ENCODE measurements around the gene FAR2. TPM values are rescaled to one million over a fixed set of nuclear protein-coding genes. Genes with fewer than 3 reads are reported as not detected.

The FAR2 gene
- total RNA-seq, 3 donors from 2014 or later, result 8.2 to 18.2 (median 9.8) TPM

DNA sequence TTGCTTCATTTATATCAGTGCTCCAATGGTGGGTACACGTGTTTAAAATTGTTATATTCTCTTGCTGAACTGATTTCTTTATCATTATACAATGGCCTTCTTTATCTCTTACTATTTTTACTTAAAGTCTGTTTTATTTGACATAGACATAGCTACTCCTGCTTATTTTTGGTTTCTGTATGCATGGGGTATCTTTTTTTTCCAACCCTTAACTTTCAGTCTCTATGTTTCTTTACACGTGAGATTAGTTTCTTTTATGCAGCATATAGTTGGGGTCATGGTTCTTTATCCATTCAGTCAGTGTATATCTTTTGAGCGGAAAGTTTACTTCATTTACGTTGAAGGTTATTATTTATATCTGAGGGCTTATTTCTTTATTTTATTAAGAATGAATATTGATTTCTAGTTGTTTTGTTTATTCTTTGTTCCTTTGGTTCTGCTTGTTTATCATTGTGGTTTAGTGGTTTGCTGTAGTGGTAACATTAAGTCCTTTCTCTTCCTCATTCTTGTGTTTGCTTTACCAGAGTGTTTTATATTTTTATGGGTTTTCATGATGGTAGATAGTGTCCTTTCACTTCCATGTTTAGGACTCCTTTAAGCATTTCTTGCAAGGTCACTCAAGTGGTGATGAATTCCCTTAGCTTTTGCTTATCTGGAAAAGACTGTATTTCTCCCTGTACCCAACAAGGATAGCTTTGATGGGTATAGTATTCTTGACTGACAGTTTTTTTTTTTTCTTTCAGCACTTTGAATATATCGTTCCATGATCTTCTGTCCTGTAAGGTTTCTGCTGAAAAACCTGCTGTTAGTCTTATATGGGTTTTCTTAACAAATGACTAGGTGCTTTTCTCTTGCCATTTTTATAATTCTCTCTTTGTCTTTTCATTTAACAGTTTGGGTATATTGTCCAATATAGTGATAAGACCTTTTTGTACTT, 38.3 kb upstream of the FAR2 start:
- DNase-seq (ENCODE audit: low spot score in 2 of 2), result no peak
- no peaks in the 10 kb centered on the region for H3K27me3 ChIP-seq
- H3K36me3 ChIP-seq, result no peaks in the 10 kb centered on the region
- H3K9me3 ChIP-seq, result peaks cover 8% of the 10 kb centered on the region in 2 donors
- intact Hi-C loops (cut with DNase I; ENCODE audit: low total_unique reads), result no loop called here
- H3K27ac ChIP-seq, result no peak overlapping the region
- H3K4me3 ChIP-seq, result no peak overlapping the region
- no peak for TF ChIP-seq CTCF (IDR thresholded peaks at IDR 0.05)
- TF ChIP-seq POLR2A (IDR thresholded peaks at IDR 0.05), result no peak
- TF ChIP-seq POLR2AphosphoS5 (IDR thresholded peaks at IDR 0.05), result no peak
- H3K4me1 ChIP-seq, result no peaks in the 10 kb centered on the region

- H3K27me3 ChIP-seq, result no peaks in the 10 kb centered on the region
- H3K4me3 ChIP-seq, result no peak overlapping the region
- no peak overlapping the region for H3K27ac ChIP-seq
- H3K36me3 ChIP-seq, result no peaks in the 10 kb centered on the region
- H3K9me3 ChIP-seq, result peaks cover 8% of the 10 kb centered on the region in 2 donors
- no peaks in the 10 kb centered on the region for H3K4me1 ChIP-seq
- DNase-seq (ENCODE audit: low spot score in 2 of 2), result no peak
- TF ChIP-seq POLR2AphosphoS5 (IDR thresholded peaks at IDR 0.05) (no peak), CTCF (IDR thresholded peaks at IDR 0.05) (no peak), POLR2A (IDR thresholded peaks at IDR 0.05) (no peak)
- intact Hi-C loops (cut with DNase I; ENCODE audit: low total_unique reads), result no loop called here
These were observed 36.0 kb upstream of the FAR2 start for GRCh38 chr12:29113101-29113500.

GRCh38 chr12:29116414-29116813, 32.7 kb upstream of the FAR2 start:
- no peak for DNase-seq (ENCODE audit: low spot score in 2 of 2)
- TF ChIP-seq POLR2A (IDR thresholded peaks at IDR 0.05) (no peak), CTCF (IDR thresholded peaks at IDR 0.05) (no peak), POLR2AphosphoS5 (IDR thresholded peaks at IDR 0.05) (no peak)
- peaks cover under 1 to 8% of the 10 kb centered on the region in 2 donors for H3K9me3 ChIP-seq
- H3K4me3 ChIP-seq, result no peak overlapping the region
- no peaks in the 10 kb centered on the region for H3K36me3 ChIP-seq
- no peaks in the 10 kb centered on the region for H3K4me1 ChIP-seq
- H3K27me3 ChIP-seq, result no peaks in the 10 kb centered on the region
- intact Hi-C loops (cut with DNase I; ENCODE audit: low total_unique reads), result no loop called here
- no peak overlapping the region for H3K27ac ChIP-seq

- Histone ChIP-seq H3K4me3 (no peak overlapping the region), H3K27ac (no peak overlapping the region), H3K4me1 (no peaks in the 10 kb centered on the region), H3K27me3 (no peaks in the 10 kb centered on the region), H3K9me3 (no peaks in the 10 kb centered on the region), H3K36me3 (no peaks in the 10 kb centered on the region)
- intact Hi-C loops (cut with DNase I; ENCODE audit: low total_unique reads), result no loop called here
- no peak for DNase-seq (ENCODE audit: low spot score in 2 of 2)
- TF ChIP-seq POLR2A (IDR thresholded peaks at IDR 0.05) (no peak), POLR2AphosphoS5 (IDR thresholded peaks at IDR 0.05) (no peak), CTCF (IDR thresholded peaks at IDR 0.05) (no peak)
These were observed 17.5 kb upstream of the FAR2 start for GRCh38 chr12:29131539-29131938.

GRCh38 chr12:29132316-29132715, 16.8 kb upstream of the FAR2 start:
- no peaks in the 10 kb centered on the region for H3K4me1 ChIP-seq
- H3K4me3 ChIP-seq, result no peak overlapping the region
- no peak for DNase-seq (ENCODE audit: low spot score in 2 of 2)
- H3K27ac ChIP-seq, result no peak overlapping the region
- H3K27me3 ChIP-seq, result no peaks in the 10 kb centered on the region
- intact Hi-C loops (cut with DNase I; ENCODE audit: low total_unique reads), result no loop called here
- TF ChIP-seq CTCF (IDR thresholded peaks at IDR 0.05) (no peak), POLR2AphosphoS5 (IDR thresholded peaks at IDR 0.05) (no peak), POLR2A (IDR thresholded peaks at IDR 0.05) (no peak)
- no peaks in the 10 kb centered on the region for H3K36me3 ChIP-seq
- no peaks in the 10 kb centered on the region for H3K9me3 ChIP-seq
